GM18868 (cell line): ENCODE measurements around the gene UST.
"Not testable (repeated sequence)": the region's sequence is repeated elsewhere in the genome, so short reads cannot be mapped to it uniquely, and the experiment has no call there.

Experiments
- ATAC-seq: cut with Tn5 transposase; IDR thresholded peaks from one replicate; pipeline ENCODE4 v1.9.1; 2021; ENCODE audit warnings: mild to moderate bottlenecking, moderate library complexity; ENCODE audit not compliant: unreplicated experiment

UST gene

DNA sequence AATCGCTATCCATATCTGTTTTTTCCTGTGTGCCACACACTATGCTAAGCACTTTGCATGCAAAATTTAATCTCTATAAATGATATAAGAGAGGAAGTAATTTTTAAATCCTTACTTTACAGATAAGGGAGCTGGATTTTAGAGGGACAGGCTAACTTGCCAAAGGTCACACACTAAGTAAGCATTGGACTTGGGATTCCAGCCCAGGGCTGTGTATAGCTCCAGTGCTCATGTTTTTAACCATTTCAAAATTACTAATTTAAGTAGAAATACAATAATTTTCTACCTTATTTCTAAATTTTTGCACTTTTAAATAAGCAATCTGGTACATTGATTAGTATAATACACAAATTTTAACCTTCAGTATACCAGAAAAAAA is 144.6 kb downstream of the UST start:
- no peak for ATAC-seq

DNA sequence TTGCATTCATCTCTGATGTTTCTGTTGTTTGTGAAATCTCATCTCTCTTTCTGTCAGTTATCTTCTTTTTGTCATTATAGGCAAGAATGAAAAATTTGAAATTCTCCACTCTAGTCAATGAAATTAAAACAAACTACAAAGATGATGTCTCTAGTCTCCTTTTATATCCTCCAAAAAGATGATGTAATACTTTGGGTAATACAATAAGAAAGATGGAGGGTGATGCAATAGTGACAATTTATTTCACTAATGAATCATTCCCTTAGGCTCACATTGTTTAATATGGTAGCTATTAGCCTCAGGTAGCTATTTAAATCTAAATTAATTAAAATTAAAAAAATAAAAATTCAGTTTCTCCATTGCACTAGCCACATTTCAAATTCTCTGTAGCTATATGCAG is 145.4 kb downstream of the UST start:
- ATAC-seq: no peak

DNA sequence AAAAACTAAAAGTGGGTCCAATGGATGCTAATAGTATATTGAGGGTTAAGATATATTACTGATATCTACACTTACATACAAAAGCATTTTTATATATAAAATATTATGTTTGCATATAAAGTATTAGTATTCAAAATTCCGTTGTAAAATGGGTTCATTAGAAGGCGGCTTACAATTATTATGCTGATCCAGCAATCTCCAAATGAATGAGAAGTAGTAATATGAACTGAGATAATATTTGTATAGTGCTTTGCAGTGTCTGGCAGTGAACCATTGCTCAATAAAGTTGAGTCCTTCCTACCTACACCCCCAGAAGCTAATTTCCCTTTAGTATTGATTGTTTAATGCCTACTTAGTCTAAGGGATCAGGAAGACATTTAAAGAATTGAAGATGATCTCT is 146.2 kb downstream of the UST start:
- ATAC-seq: no peak

DNA sequence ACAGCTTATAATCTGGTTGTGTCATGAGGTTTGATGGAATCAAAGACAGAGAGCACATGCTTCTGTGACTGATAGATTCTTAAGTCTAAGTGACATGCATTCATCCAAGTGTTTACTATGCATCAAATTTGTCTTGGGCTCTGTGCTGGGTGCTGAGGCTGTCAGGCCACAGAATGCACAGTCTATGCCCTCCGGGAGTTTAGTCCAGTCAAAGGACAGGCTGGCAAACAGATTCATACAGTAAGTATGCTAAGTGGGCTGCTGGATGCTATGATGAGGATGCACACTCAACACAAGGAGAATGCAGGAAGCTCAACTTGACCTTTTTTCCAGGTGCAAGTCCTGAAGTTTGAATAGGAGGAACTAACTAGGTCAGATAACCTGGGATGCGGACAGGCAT is 146.7 kb downstream of the UST start:
- no peak for ATAC-seq

DNA sequence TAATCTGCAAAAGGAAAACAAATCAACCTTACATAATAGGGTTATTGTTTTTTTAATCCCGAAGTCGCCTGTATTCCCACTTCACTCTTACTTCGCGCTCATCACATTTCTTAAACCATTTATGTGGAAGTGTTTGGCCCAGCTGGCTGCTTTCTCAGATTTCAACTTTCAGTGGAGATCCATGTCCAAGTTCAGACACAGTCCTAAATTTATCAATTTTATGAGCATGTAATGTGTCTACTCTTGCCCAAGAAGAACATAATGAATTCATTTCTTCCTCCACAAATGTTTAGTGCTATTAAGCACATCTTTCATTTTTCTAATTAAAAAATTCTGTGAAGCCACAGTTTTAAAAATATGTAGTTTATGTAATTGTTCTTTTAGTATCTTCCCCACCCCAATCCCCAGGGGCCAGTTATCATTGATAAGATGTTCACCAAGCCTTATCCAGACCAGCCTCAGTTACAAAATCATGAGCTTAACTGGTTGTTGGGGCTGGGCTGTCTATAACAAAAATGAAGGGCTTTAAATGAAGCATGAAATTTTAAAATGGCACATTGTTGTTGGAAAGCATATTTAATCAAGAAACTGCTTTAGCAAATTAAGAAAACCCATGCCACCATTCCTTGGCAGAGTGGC is 151.7 kb downstream of the UST start:
- ATAC-seq: no peak

DNA sequence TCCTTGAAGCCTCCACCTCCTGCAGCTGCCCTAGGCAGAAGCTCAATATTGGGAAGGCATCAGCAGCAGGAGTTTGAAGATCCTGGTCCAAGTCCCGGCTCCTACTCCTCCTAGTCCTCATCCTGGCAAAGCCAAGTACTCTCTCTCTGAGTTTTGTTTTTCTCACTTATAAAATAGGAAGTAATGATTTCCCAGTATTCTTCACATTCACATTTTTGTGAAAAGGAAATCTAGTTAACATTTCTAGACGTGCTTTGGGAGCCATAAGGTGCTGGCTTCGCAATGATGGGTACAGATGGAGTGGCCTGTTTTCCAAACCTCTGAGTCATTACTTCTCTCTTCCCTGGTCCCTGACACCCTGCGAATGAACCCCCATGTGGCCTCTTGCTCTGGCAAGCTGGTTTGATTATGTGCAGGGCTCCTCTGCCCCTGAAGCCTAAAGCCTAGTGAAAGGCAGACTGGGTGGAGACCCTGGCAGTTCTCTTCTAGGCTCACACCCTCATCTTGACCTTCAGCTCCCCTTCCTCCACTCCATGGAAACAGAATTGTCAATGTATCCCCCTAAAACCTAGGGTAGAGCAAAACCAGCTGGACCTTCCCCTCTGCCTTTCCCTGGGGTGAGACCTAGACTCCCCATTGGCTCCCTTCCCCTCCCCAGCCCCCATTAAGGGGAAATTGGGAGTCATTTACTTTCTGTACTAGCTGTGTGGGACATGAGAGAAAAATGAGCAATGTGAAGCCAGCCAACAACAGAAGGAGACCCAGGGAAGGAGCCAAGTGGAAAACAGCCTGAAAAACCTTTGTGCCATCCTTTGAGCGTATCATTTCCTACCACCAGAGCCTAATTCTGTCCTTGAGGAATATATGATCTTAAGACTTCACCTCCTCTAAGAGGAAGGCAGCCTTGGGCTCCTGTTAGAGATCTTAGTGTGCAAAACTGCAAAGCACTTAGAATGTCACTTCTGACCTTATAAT is 158.4 kb downstream of the UST start:
- no peak for ATAC-seq

DNA sequence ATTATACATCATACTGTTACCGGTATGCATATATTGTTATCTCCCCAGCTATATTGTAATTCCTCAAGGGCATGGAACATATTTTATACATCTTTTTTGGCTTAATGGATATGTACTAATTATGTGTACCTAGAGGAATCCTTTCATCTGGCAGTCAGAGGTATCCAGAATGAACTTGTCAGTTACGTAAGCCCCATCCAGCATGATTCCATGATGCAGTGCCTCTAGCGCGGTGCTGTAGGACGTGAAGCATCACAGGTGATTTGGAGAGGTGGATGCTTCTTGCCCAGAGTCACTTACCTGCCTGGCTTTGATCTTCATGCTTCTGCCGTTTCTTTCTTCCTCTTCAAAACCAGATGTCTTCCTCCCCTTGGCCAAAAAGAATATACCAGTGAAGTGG is 159.1 kb downstream of the UST start:
- ATAC-seq: no peak

DNA sequence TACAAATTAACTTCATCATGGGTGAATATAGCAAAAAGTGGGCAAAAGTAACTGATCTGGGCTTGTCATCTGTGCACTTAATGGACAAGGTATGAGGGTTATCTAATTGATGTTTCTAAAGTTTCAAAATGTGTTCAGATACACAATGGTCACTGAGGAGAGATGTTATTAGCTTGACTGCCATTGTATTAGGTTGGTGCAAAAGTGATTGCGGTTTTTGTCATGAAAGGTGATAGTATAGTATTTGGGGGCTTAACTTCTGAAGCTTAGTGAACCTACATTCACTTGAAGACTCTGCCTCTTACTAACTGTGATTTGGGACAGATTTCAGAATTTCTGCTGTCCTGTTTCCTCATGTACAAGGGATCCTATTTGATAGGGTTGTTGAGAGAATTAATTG is 159.6 kb downstream of the UST start:
- no peak for ATAC-seq

DNA sequence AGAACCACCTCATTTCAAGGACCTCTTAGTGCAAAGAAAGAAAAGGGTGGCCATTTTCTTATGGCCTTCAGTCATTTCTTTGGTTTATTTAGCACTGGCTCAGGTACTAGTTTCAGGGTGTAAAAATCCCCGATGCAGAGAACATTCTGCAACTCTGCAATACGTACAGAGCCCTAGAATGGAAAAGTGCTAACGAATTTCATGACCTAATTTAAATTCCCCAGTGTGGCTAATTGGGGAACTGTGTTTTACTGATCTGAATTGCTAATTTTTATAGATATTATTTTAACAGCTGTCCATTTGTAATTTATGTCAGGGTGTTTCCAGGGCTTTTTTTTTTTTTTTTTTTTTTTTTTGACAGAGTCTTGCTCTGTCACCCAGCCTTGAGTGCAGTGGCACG is 160.7 kb downstream of the UST start:
- ATAC-seq: peak; percentile 93

DNA sequence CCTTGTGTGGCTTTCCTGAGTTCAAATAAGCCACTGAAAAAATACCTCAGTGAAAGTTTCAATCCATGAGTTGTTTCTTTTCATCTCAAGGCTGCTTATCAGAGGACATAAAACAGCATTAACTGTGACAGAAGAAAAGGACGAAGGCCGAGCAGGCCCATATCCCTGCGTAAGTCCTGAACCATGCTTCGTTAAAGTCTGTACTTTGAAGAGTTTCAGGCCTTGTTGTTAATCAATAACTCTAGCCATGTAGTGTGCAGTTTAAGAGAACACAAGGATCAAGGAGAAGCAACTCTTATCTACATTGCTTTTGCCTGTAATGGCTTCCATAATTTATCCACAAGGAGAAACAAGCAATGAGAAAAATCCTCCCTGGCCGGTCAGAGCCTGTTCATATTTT is 165.4 kb downstream of the UST start:
- no peak for ATAC-seq

DNA sequence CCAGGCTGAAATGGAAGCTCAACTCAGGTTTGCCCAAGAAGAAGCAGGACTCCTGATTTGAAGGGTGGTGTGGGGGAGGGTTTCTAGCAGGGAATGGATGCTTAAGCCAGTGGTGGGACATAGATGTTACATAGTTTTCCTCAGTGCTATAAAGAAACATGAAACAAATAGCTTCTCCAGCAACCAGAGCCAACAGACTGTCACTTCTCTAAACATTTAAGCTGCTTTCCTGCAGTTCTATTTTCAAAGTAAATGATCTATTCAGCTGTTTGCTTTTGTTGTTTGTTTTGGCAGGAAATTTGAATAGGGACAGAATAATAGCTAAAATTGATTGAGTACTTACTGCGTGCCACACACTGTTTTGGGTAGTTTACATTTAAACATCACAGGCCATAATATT is 169.0 kb downstream of the UST start:
- no peak for ATAC-seq

DNA sequence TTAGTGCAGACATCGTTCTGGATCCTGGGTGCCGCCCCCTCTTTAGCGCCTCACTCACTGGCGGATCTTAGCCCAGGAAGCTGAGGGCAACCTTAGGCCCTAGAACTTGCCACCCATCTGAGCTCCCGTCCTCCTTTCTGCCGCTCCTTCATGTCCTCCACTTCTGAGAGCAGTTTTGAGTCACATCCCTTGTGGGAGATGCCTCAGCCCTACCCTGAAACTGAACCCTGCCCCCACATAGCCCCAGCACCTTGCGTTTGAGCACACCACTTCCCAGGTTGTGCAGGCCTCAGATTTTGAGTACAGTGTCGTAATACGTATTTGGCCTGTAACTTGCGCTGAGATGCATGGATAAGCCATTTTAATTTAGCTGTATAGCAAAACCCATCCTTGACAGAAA is 169.7 kb downstream of the UST start:
- ATAC-seq: not testable (repeated sequence)

DNA sequence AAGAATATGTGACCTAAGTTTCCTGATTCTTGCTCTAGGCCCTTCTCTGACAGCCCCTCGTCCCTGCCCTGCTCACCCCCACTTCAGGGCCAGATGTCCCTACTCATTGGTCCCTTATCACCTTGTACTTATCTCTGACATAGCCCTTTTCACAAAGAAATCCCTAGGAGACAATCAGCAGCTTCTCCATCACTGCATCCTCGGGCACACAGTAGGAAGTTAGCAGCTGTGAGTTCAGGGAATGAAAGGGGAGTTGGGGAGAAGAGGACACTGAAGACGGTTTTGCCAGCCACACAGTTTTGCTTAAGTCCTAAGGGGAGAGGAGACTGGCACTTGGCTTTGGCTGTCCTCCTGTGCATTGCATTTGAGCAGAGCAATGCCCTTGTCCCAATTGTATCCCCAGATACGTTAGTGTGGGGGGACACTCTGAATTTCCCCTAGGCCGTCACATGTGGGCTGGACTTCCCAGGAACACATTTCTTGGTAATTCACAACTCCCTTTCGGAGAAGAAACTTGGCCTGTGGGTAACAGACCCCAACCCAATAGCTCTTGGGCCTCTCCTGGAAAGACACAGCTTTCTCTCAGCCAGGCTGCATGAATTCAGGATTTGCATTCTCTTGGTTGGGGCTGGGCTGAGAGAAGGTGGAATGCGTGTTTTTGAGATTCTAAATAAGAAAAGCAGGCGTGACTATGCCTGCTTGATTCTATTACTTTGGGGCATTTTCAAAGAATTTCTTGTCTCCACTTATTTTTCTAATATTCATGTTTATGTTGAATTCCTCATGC is 177.6 kb downstream of the UST start:
- ATAC-seq: no peak

DNA sequence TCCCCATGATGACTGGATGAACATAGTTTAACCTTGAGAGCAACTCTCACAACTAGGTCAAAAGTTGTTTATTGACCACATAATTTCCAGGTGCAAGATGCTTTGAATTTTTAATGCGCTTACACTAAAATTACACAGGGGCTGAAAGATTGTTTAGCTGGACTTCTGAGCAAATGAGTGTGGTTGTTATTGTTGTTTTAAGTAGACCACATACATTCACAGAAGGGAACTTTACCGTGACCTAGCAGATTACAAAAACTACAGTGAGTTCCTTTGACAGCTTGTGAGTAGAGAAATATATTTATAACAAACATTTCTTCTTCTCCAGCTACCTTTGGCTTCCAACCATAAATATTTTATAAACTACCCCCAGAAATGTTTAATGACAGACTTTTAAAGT is 178.9 kb downstream of the UST start:
- no peak for ATAC-seq

DNA sequence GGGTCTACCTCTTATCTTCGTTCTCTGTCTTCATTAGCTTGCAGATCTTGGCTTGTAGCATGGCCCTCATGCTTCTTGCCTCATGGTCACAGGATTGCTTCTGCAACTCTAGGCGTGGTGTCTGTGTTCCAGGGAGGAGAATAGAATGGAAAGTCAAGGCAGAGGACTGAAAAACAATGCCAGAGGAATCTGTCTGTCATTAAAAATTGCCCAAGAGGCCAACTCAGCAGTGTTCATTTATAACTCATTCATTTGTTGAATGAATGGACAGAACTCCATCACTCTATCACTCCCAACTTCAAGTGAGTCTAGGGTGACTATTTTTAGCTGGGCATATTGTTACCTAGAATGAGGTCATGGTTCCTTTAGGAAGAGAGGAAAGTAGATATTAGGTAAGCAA is 179.6 kb downstream of the UST start:
- no peak for ATAC-seq

DNA sequence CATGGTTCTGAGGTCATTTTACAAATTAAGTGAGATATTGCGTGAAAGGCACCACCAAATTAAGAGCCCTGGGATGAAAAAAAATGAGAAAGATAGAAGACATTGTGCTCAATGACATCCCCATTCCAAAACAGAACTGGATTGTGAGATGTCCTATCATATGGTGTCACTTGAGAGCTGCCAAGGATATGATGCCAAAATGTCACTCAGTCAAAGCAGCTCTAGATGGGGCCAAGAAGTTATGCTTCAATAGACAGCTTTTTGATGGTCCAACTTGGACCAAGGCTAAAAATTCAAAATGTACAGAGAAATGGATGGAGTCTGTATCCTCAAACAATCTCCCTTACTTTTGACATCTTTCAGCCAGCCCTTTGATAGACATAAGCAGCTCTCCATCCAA is 180.8 kb downstream of the UST start:
- ATAC-seq: no peak

DNA sequence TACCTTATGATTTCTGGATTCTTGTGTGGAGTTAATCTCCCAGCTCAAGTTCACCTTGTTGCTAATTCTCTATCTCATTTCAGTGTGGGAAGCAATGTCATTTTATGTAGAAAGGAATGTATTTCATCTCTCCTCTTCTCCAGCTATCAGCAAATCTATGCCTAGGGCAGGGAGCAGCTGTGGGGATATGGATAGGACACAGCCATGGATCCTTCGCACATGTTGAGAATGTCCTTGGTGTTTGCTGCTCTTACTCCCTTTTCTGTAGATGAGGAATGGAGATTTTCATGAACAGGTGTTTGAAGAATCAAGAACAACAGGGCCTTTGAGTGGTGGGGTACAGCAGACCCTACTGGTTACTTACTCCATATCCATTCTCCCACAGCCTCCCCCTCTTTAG is 182.0 kb downstream of the UST start:
- ATAC-seq: no peak

DNA sequence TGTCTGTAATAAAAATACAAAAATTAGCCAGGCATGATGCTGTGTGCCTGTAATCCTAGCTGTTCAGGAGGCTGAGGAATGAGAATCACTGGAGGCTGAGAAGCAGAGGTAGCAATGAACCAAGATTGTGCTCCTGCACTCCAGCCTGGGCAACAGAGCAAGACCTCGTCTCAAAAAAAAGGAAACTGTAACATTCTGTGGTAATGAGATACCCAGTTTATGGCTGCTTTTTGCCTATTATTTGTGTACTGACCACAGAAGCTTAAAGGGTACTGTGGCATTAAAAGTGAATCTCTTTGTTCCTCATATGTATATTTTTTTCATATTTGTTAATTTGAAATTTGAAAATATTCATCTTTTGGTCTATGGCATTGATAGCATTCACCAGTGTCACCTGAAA is 185.4 kb downstream of the UST start:
- no peak for ATAC-seq

DNA sequence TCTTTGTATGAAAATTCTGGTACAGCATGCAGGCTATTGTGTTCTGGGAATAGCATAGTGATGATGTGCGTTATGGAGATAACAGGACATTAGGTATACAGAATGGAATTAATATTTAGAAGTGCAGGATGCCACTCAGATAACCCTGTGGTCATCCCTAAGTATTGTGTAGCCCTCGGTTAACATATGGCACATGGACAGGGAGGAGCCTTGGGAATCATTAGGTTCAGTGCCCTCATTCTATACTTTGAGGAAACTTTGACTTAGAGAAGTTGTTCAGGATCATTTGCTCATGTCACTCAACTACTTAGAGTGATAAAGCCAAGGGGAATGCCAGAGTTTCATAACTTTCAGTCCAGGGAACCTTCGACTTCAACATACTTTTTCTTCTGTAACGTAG is 185.9 kb downstream of the UST start:
- ATAC-seq: no peak

DNA sequence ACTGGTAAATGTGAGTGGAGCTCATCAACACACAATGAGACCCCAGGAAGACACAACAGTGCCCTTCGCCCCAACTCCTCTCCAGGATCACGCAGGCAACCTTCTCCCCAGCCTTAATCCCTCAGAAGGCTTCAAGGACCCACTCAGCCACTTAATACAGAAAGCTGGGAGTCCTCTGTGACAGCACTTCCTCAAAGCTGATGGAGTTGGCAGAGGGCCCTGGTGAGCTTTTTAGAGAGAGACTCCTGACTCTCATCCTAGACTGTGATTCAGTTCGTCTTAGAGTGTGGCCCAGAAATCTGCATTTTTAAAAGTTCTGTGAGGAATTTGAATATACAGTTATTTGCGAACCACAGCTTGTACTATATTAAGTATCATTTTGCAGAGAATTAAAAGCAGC is 187.7 kb downstream of the UST start:
- ATAC-seq: peak; percentile 58

DNA sequence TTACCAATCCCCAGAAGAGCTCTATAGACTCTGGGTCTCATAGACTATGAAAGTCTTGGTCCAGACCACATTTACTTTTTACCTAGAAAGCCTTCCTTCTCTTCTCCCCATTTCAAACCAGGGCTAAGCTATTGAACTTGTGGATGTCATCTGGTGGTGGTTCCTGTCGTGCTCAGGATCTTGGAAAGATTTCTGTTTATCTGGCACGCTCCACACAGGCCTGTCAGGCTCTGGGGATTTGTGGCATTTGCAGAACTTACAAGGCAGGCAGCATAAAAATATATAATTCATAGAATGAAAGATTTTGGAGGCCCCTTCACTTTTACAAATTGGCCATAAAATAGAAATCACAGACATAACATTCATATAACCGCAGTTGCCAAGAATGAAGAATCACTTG is 188.1 kb downstream of the UST start:
- ATAC-seq: no peak
